ENCODE results near the gene C12orf75. TPM values are rescaled to one million over a fixed set of nuclear protein-coding genes. Genes with fewer than 3 reads are reported as not detected.
A peak's percentile ranks its signal among the peaks of the same experiment; 100 is the strongest.

The C12orf75 gene
- total and polyA plus RNA-seq, 2 experiments from 2014 or later: 43.9 to 69.8 TPM

DNA sequence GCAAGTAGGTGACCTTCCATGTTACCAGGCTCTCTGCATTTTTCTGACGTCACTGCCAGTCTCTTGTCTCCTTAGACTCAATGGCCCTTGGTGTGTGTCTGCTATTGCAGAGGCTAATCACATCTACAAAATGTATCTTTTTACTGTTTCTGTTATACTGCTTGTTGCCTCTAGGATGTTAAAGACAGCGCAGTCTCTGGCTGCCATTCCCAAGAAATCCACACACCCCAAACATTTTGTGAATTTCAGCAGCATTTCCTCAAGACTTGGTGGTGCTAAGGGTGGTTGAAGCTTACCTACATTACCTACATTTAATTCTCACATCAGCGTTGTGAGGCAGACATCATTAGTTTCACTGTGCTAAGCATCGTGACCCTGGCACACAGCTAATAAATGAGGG lies 87.2 kb downstream of the C12orf75 start (continued):
- TF ChIP-seq, protein P1, sequence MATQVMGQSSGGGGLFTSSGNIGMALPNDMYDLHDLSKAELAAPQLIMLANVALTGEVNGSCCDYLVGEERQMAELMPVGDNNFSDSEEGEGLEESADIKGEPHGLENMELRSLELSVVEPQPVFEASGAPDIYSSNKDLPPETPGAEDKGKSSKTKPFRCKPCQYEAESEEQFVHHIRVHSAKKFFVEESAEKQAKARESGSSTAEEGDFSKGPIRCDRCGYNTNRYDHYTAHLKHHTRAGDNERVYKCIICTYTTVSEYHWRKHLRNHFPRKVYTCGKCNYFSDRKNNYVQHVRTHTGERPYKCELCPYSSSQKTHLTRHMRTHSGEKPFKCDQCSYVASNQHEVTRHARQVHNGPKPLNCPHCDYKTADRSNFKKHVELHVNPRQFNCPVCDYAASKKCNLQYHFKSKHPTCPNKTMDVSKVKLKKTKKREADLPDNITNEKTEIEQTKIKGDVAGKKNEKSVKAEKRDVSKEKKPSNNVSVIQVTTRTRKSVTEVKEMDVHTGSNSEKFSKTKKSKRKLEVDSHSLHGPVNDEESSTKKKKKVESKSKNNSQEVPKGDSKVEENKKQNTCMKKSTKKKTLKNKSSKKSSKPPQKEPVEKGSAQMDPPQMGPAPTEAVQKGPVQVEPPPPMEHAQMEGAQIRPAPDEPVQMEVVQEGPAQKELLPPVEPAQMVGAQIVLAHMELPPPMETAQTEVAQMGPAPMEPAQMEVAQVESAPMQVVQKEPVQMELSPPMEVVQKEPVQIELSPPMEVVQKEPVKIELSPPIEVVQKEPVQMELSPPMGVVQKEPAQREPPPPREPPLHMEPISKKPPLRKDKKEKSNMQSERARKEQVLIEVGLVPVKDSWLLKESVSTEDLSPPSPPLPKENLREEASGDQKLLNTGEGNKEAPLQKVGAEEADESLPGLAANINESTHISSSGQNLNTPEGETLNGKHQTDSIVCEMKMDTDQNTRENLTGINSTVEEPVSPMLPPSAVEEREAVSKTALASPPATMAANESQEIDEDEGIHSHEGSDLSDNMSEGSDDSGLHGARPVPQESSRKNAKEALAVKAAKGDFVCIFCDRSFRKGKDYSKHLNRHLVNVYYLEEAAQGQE (IDR thresholded peaks at IDR 0.05; ENCODE audit: unreplicated experiment): no peak
- no peak for TF ChIP-seq ZNF331 (CRISPR knock-in tag; IDR thresholded peaks at IDR 0.05; ENCODE audit: low read depth)
- no peak for TF ChIP-seq JUNB (IDR thresholded peaks at IDR 0.05; ENCODE audit: unreplicated experiment)
- no peak for TF ChIP-seq CREB1 (CRISPR knock-in tag; IDR thresholded peaks at IDR 0.05; ENCODE audit: low read depth)
- TF ChIP-seq, protein P2, sequence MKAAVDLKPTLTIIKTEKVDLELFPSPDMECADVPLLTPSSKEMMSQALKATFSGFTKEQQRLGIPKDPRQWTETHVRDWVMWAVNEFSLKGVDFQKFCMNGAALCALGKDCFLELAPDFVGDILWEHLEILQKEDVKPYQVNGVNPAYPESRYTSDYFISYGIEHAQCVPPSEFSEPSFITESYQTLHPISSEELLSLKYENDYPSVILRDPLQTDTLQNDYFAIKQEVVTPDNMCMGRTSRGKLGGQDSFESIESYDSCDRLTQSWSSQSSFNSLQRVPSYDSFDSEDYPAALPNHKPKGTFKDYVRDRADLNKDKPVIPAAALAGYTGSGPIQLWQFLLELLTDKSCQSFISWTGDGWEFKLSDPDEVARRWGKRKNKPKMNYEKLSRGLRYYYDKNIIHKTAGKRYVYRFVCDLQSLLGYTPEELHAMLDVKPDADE (IDR thresholded peaks at IDR 0.05): no peak
- TF ChIP-seq NANOG (IDR thresholded peaks at IDR 0.05; ENCODE audit: borderline replicate concordance): no peak
- TF ChIP-seq, protein P3, sequence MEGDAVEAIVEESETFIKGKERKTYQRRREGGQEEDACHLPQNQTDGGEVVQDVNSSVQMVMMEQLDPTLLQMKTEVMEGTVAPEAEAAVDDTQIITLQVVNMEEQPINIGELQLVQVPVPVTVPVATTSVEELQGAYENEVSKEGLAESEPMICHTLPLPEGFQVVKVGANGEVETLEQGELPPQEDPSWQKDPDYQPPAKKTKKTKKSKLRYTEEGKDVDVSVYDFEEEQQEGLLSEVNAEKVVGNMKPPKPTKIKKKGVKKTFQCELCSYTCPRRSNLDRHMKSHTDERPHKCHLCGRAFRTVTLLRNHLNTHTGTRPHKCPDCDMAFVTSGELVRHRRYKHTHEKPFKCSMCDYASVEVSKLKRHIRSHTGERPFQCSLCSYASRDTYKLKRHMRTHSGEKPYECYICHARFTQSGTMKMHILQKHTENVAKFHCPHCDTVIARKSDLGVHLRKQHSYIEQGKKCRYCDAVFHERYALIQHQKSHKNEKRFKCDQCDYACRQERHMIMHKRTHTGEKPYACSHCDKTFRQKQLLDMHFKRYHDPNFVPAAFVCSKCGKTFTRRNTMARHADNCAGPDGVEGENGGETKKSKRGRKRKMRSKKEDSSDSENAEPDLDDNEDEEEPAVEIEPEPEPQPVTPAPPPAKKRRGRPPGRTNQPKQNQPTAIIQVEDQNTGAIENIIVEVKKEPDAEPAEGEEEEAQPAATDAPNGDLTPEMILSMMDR (conservative IDR thresholded peaks at IDR 0.05; ENCODE audit: low read depth in 2 of 2): no peak
- TF ChIP-seq EZH2 (IDR thresholded peaks at IDR 0.05; ENCODE audit: low read depth, unreplicated experiment): no peak

DNA sequence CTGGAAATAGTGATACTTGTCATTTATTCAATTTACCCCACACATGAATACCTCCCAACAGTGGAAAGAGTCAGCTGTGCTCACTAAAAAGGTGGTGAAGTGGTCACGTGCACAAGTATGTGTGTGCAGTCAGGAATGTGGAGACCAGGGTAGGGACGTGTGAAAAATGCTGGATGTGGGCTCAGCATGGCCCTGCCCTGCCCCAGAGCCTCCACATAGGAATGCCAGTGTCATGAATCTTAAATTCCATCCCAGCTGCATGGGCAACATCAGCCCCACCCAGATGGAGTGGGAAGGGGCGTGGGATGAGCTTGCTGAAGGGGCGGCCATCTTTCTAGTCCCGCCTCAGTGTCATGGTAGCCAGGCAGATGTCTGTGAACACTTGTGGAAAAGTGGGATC lies 87.7 kb downstream of the C12orf75 start:
- peaks cover 7% of the 10 kb centered on the region; the same call in 1 of the 2 replicates for H3K9me2 ChIP-seq (ENCODE audit: insufficient read depth)
- H3K27me3 ChIP-seq (ENCODE audit: insufficient read depth): no peaks in the 10 kb centered on the region
- H3K27me3 Mint-ChIP-seq (ENCODE audit: insufficient read depth, low read depth, poor library complexity): peaks cover 3% of the 10 kb centered on the region
- H3K4me2 ChIP-seq: no peak overlapping the region
- H2AFZ ChIP-seq: no peak overlapping the region
- H3F3A ChIP-seq (replicated peaks; ENCODE audit: low read depth): no peaks in the 10 kb centered on the region
- H3K4me1 ChIP-seq (ENCODE audit: insufficient read depth): no peaks in the 10 kb centered on the region
- H4K20me1 ChIP-seq (replicated peaks; ENCODE audit: insufficient read depth): no peaks in the 10 kb centered on the region
- no peaks in the 10 kb centered on the region for H3K9me3 Mint-ChIP-seq
- no peak overlapping the region for H3K27ac Mint-ChIP-seq
- no peaks in the 10 kb centered on the region for H3K36me3 Mint-ChIP-seq (ENCODE audit: low read depth)
- peak; percentile 20 for DNase-seq (ENCODE audit: low spot score)
- no peak for ATAC-seq
- H3K4me3 Mint-ChIP-seq: no peak overlapping the region
- no peaks in the 10 kb centered on the region for H3K36me3 ChIP-seq (ENCODE audit: insufficient read depth)
- no peak overlapping the region for H3K27ac ChIP-seq (ENCODE audit: low read depth)
- no peaks in the 10 kb centered on the region for H3K79me2 ChIP-seq (replicated peaks; ENCODE audit: insufficient read depth)
- H3K4me3 ChIP-seq: no peak overlapping the region
- H3K4me1 Mint-ChIP-seq: no peaks in the 10 kb centered on the region
- TF ChIP-seq NANOG (IDR thresholded peaks at IDR 0.05; ENCODE audit: borderline replicate concordance): no peak
- TF ChIP-seq, protein P1 (IDR thresholded peaks at IDR 0.05; ENCODE audit: unreplicated experiment): no peak
- no peak for TF ChIP-seq ZNF114 (CRISPR knock-in tag; IDR thresholded peaks at IDR 0.05)

Measured in GM23338 (cell line).